T-helper 9 cell (primary cell): ENCODE results near the gene FRMD4A.

Experiments used
- DNase-seq: peaks from one replicate; pipeline ENCODE4 v3.0.0-alpha.2; 2020

Gene FRMD4A

GRCh38 chr10:13657101-13657680 is 673.5 kb downstream of the FRMD4A start:
- DNase-seq, result no peak

GRCh38 chr10:13656337-13657100 is 674.2 kb downstream of the FRMD4A start:
- DNase-seq, result no peak

- no peak for DNase-seq
Measured at GRCh38 chr10:13654846-13655245, 675.9 kb downstream of the FRMD4A start.

- DNase-seq, result no peak
Measured at GRCh38 chr10:13654118-13654830, 676.5 kb downstream of the FRMD4A start.

GRCh38 chr10:13652860-13653259 is 677.9 kb downstream of the FRMD4A start:
- no peak for DNase-seq

GRCh38 chr10:13651969-13652720 is 678.6 kb downstream of the FRMD4A start:
- DNase-seq, result no peak

- DNase-seq, result no peak
Measured at GRCh38 chr10:13650961-13651360, 679.8 kb downstream of the FRMD4A start.

- no peak for DNase-seq
Measured at GRCh38 chr10:13649844-13650520, 680.7 kb downstream of the FRMD4A start.

- DNase-seq, result no peak
Measured at GRCh38 chr10:13648425-13648824, 682.3 kb downstream of the FRMD4A start.

GRCh38 chr10:13644866-13645265 is 685.9 kb downstream of the FRMD4A start:
- DNase-seq, result no peak

- no peak for DNase-seq
Measured at GRCh38 chr10:13643016-13643415, 687.7 kb downstream of the FRMD4A start.

GRCh38 chr10:13642293-13642692 is 688.4 kb downstream of the FRMD4A start:
- DNase-seq, result no peak

- no peak for DNase-seq
Measured at GRCh38 chr10:13637894-13638293, 692.8 kb downstream of the FRMD4A start.

GRCh38 chr10:13637303-13637856 is 693.3 kb downstream of the FRMD4A start:
- no peak for DNase-seq

GRCh38 chr10:13636776-13637175 is 693.9 kb downstream of the FRMD4A start:
- no peak for DNase-seq

- no peak for DNase-seq
Measured at GRCh38 chr10:13634207-13634606, 696.5 kb downstream of the FRMD4A start.

GRCh38 chr10:13633689-13634088 is 697.0 kb downstream of the FRMD4A start:
- no peak for DNase-seq

- no peak for DNase-seq
Measured at GRCh38 chr10:13632884-13633440, 697.8 kb downstream of the FRMD4A start.

- DNase-seq, result no peak
Measured at GRCh38 chr10:13632440-13632839, 698.3 kb downstream of the FRMD4A start.

GRCh38 chr10:13631594-13631993 is 699.1 kb downstream of the FRMD4A start:
- DNase-seq, result no peak

GRCh38 chr10:13630231-13630630 is 700.5 kb downstream of the FRMD4A start:
- no peak for DNase-seq

GRCh38 chr10:13629116-13629515 is 701.6 kb downstream of the FRMD4A start:
- no peak for DNase-seq
